H1 (cell line): ENCODE measurements around the gene SLC25A17. TPM values are rescaled to one million over a fixed set of nuclear protein-coding genes. Genes with fewer than 3 reads are reported as not detected.

Experiments
- CTCF ChIA-PET: fragments of 300-600 bp; sonication (Branson Sonifier 250); formaldehyde crosslinking; loops from one replicate; lab custom pipeline; 2021; ENCODE audit not compliant: partially characterized antibody; lab: Charles Lee
- POLR2A ChIA-PET: fragments of 300-600 bp; sonication (Branson Sonifier 250); formaldehyde crosslinking; loops from one replicate; lab custom pipeline; 2021; ENCODE audit warnings: inconsistent platforms; ENCODE audit not compliant: partially characterized antibody; lab: Charles Lee
- DNase-seq, 2 experiments: peaks; one replicate each; pipeline versions ENCODE4 v3.0.0 to v3.0.0-alpha.2; 2010 to 2022; ENCODE audit warnings: low spot score in 2 of 2, low read depth in 1 of 2, mixed read lengths in 1 of 2
- FAIRE-seq: peaks from 2 replicates; lab custom pipeline; 2011; peaks lifted over from hg19 to GRCh38; lab: Jason Lieb, UNC
- H2AFZ ChIP-seq: 2 replicates; pipeline ENCODE4 v1.8.1; 2012; ENCODE audit warnings: low read length, inconsistent platforms
- H2AK5ac ChIP-seq: 2 replicates; pipeline ENCODE4 v1.6.1; 2013; ENCODE audit warnings: low read depth, low read length
- H2BK120ac ChIP-seq: replicated peaks from 2 replicates; pipeline ENCODE3; 2013; ENCODE audit warnings: low read depth, low read length, inconsistent platforms
- H2BK12ac ChIP-seq: 2 replicates; pipeline ENCODE4 v1.6.1; 2013; ENCODE audit warnings: low read depth, low read length
- H2BK15ac ChIP-seq: 2 replicates; pipeline ENCODE4 v1.6.1; 2013; ENCODE audit warnings: low read length
- H2BK20ac ChIP-seq: 2 replicates; pipeline ENCODE4 v1.6.1; 2013; ENCODE audit warnings: low read length
- H2BK5ac ChIP-seq: 2 replicates; pipeline ENCODE4 v1.6.1; 2013; ENCODE audit warnings: low read depth, low read length
- H3K14ac ChIP-seq: 2 replicates; pipeline ENCODE4 v1.6.1; 2013; ENCODE audit warnings: inconsistent platforms; ENCODE audit not compliant: insufficient read length
- H3K18ac ChIP-seq: 2 replicates; pipeline ENCODE4 v1.6.1; 2013; ENCODE audit warnings: low read length; ENCODE audit errors: extremely low read depth
- H3K23ac ChIP-seq: 2 replicates; pipeline ENCODE4 v1.6.1; 2013; ENCODE audit warnings: inconsistent platforms; ENCODE audit not compliant: insufficient read length
- H3K23me2 ChIP-seq: 2 replicates; pipeline ENCODE4 v1.6.1; 2013; ENCODE audit warnings: low read depth, low read length
- H3K27ac ChIP-seq: 2 replicates; pipeline ENCODE4 v1.6.1; 2011; ENCODE audit warnings: low read depth, low read length, inconsistent platforms
- H3K27me3 ChIP-seq, 4 experiments: replicated peaks in 1 of 4; 1 replicate in 1 of 4; 2 replicates in 3 of 4; pipeline versions ENCODE4 v1.6.1 to v1.8.1; 2011 to 2013; ENCODE audit warnings: low read length in 3 of 4, mild to moderate bottlenecking in 3 of 4, inconsistent platforms in 2 of 4, mixed read lengths in 2 of 4, moderate library complexity in 1 of 4; ENCODE audit not compliant: control insufficient read depth in 3 of 4, insufficient read depth in 3 of 4; ENCODE audit errors: extremely low read depth in 1 of 4
- H3K36me3 ChIP-seq, 4 experiments: 2 replicates each; pipeline versions ENCODE4 v1.6.1 to v1.8.1; 2011 to 2013; ENCODE audit warnings: mild to moderate bottlenecking in 4 of 4, low read length in 3 of 4, moderate library complexity in 2 of 4, control low read depth in 1 of 4, inconsistent platforms in 1 of 4; ENCODE audit not compliant: insufficient read depth in 4 of 4, control insufficient read depth in 2 of 4
- H3K4ac ChIP-seq: replicated peaks from 2 replicates; pipeline ENCODE3; 2013; ENCODE audit warnings: low read length, low read depth, mixed read lengths, inconsistent platforms; ENCODE audit not compliant: insufficient read length
- H3K4me1 ChIP-seq, 4 experiments: replicated peaks in 1 of 4; 1 replicate in 1 of 4; 2 replicates in 3 of 4; pipeline versions ENCODE4 v1.6.1 to v1.8.1; 2011 to 2013; ENCODE audit warnings: low read length in 3 of 4, inconsistent platforms in 2 of 4, mixed read lengths in 1 of 4; ENCODE audit not compliant: insufficient read depth in 4 of 4, control insufficient read depth in 3 of 4
- H3K4me2 ChIP-seq, 2 experiments: 2 replicates each; pipeline versions ENCODE4 v1.6.1 to v1.8.1; 2011 to 2013; ENCODE audit warnings: low read depth in 2 of 2, low read length in 2 of 2, control low read depth in 1 of 2, inconsistent platforms in 1 of 2, mild to moderate bottlenecking in 1 of 2; ENCODE audit not compliant: insufficient read depth in 1 of 2
- H3K4me3 ChIP-seq, 4 experiments: fragments of 200-600, 300-600 bp in 1 of 4; sonication (generic), shearing (Covaris generic), sonication (Bioruptor Twin) in 1 of 4; 2 replicates each; pipeline versions ENCODE4 v1.5.1 to v1.8.1; 2011 to 2016; ENCODE audit warnings: low read length in 4 of 4, low read depth in 3 of 4, control low read depth in 2 of 4, inconsistent platforms in 2 of 4, mild to moderate bottlenecking in 2 of 4, mixed read lengths in 1 of 4, moderate library complexity in 1 of 4; ENCODE audit not compliant: insufficient read depth in 2 of 4; ENCODE audit errors: extremely low read depth in 1 of 4
- H3K56ac ChIP-seq: replicated peaks from 2 replicates; pipeline ENCODE3; 2013; ENCODE audit warnings: low read depth, mild to moderate bottlenecking, mixed read lengths, low read length, inconsistent platforms; ENCODE audit not compliant: insufficient read length
- H3K79me1 ChIP-seq: 2 replicates; pipeline ENCODE4 v1.6.1; 2013; ENCODE audit warnings: low read depth, low read length, control low read depth
- H3K79me2 ChIP-seq, 2 experiments: 2 replicates each; pipeline versions ENCODE4 v1.6.1 to v1.8.1; 2012 to 2013; ENCODE audit warnings: low read length in 2 of 2, mild to moderate bottlenecking in 2 of 2, inconsistent platforms in 1 of 2; ENCODE audit not compliant: insufficient read depth in 2 of 2, control insufficient read depth in 1 of 2
- H3K9ac ChIP-seq, 4 experiments: replicated peaks in 1 of 4; 1 replicate in 1 of 4; 2 replicates in 3 of 4; pipeline versions ENCODE4 v1.6.1 to v1.8.1; 2011 to 2013; ENCODE audit warnings: low read depth in 3 of 4, low read length in 3 of 4, control low read depth in 2 of 4, mild to moderate bottlenecking in 2 of 4, moderate library complexity in 2 of 4, inconsistent platforms in 1 of 4; ENCODE audit errors: extremely low read depth in 1 of 4
- H3K9me3 ChIP-seq, 2 experiments: 2 replicates each; pipeline versions ENCODE4 v1.6.1 to v1.8.1; 2012 to 2013; ENCODE audit warnings: mild to moderate bottlenecking in 2 of 2, moderate library complexity in 2 of 2, control low read depth in 1 of 2, inconsistent platforms in 1 of 2, low read depth in 1 of 2, low read length in 1 of 2, mixed read lengths in 1 of 2; ENCODE audit not compliant: insufficient read depth in 2 of 2
- H4K20me1 ChIP-seq, 2 experiments: replicated peaks in 1 of 2; 2 replicates each; pipeline versions ENCODE3 to v1.8.1; 2011 to 2013; ENCODE audit warnings: inconsistent platforms in 2 of 2, low read length in 2 of 2, mild to moderate bottlenecking in 1 of 2; ENCODE audit not compliant: insufficient read depth in 2 of 2, control insufficient read depth in 1 of 2
- H4K5ac ChIP-seq: 2 replicates; pipeline ENCODE4 v1.6.1; 2013; ENCODE audit warnings: low read length, low read depth, mixed read lengths, inconsistent platforms; ENCODE audit not compliant: insufficient read length
- H4K8ac ChIP-seq: 2 replicates; pipeline ENCODE4 v1.8.0; 2013; ENCODE audit warnings: mild to moderate bottlenecking, moderate library complexity, low read length, inconsistent platforms; ENCODE audit not compliant: insufficient read depth; ENCODE audit errors: extremely low read depth
- H4K91ac ChIP-seq: replicated peaks from 2 replicates; pipeline ENCODE3; 2013; ENCODE audit warnings: low read length, mixed read lengths, inconsistent platforms; ENCODE audit not compliant: insufficient read length
- ASH2L ChIP-seq: fragments of 200-600, 300-600 bp; sonication (generic); IDR thresholded peaks from one replicate; pipeline ENCODE4 v1.7.1; 2017; ENCODE audit warnings: low read length
- CBX5 ChIP-seq: fragments of 300-800, 300-1000 bp; sonication (generic); IDR thresholded peaks from 2 replicates; pipeline ENCODE4 v1.7.1; 2016; ENCODE audit warnings: antibody characterized with exemption, low read length, low read depth
- KDM4A ChIP-seq: IDR thresholded peaks from one replicate; pipeline ENCODE4 v1.7.1; 2012; ENCODE audit warnings: low read depth, mild to moderate bottlenecking, moderate library complexity, low read length, inconsistent platforms; ENCODE audit not compliant: severe bottlenecking
- POLR2A ChIP-seq, 2 experiments: IDR thresholded peaks; 1 replicate in 1 of 2; 2 replicates in 1 of 2; pipeline ENCODE4 v1.6.1; 2011; ENCODE audit warnings: low read depth in 2 of 2, low read length in 2 of 2, mild to moderate bottlenecking in 2 of 2; ENCODE audit errors: control extremely low read depth in 1 of 2
- RNF2 ChIP-seq: fragments of 200-900, 300-1000 bp; sonication (generic); IDR thresholded peaks from 2 replicates; pipeline ENCODE4 v1.7.1; 2016; ENCODE audit warnings: borderline replicate concordance, low read depth, mild to moderate bottlenecking, antibody characterized with exemption, low read length; ENCODE audit not compliant: poor library complexity, severe bottlenecking; ENCODE audit errors: missing control alignments
- SIRT6 ChIP-seq: IDR thresholded peaks from one replicate; pipeline ENCODE4 v1.7.1; 2012; ENCODE audit warnings: low read length, inconsistent platforms
- SP2 ChIP-seq: IDR thresholded peaks from 2 replicates; pipeline ENCODE4 v1.6.1; 2012; ENCODE audit warnings: mild to moderate bottlenecking, low read length, inconsistent platforms
- ZNF274 ChIP-seq: IDR thresholded peaks from 2 replicates; pipeline ENCODE4 v1.7.0; 2012; ENCODE audit warnings: low read length, borderline replicate concordance; ENCODE audit errors: extremely low read depth
- WGBS, 2 experiments: shearing (Covaris generic) in 1 of 2; methylation state at CpG; one replicate each; pipeline versions ENCODE4 v1.1.6 to v1.1.7; 2013 to 2015; ENCODE audit warnings: low lambda C conversion rate in 2 of 2, mixed read lengths in 2 of 2, inconsistent platforms in 1 of 2, low coverage in 1 of 2, missing lambda C conversion rate in 1 of 2; ENCODE audit not compliant: insufficient replicate concordance in 2 of 2, insufficient coverage in 1 of 2, insufficient read length in 1 of 2; ENCODE audit errors: extremely low coverage in 1 of 2, missing lambda C conversion rate in 1 of 2; 5-methylcytosine and 5-hydroxymethylcytosine counted together
- long read RNA-seq, 2 experiments: library from RNA in 1 of 2; library from capped mRNA in 1 of 2; stranded (forward); transcript quantifications; one replicate each; pipeline ENCODE4 v2.0.0, GENCODE V29; 2021; ENCODE audit warnings: inconsistent platforms in 1 of 2
- polyA minus RNA-seq, 3 experiments: library from RNA; depleted of rRNA, polyadenylated mRNA; stranded (reverse); fragments of >200 nt; gene quantifications; 1 replicate in 2 of 3; 2 replicates in 1 of 3; pipeline ENCODE4 v1.2.3, GENCODE V29; 2011
- polyA plus RNA-seq, 7 experiments: library from polyadenylated mRNA; depleted of rRNA in 3 of 7; stranded (reverse) in 5 of 7; unstranded in 2 of 7; fragments of >200 nt in 5 of 7; fragments of 200-250 nt in 2 of 7; gene quantifications; 1 replicate in 5 of 7; 2 replicates in 1 of 7; 4 replicates in 1 of 7; pipeline versions ENCODE4 v1.2.1 to v1.2.3, GENCODE V29; 2011 to 2013; ENCODE audit warnings: missing spikeins in 2 of 7, mixed read lengths in 2 of 7
- total RNA-seq: library from RNA; stranded (reverse); fragmentation: NEBNext Ultra II Directional; extraction: Animal tissue kit (Norgen Biotek cat#: 25700); gene quantifications from 2 replicates; pipeline ENCODE4 v1.2.1, GENCODE V29; 2021

The SLC25A17 gene
- 40.2 and 40.4 TPM in 2 replicates for total RNA-seq
- 11.4 and 17.9 TPM in 2 replicates for polyA plus RNA-seq (2011; rRNA removed)
- 18.4 TPM for polyA plus RNA-seq (2011; cell fraction: cytosol; rRNA removed)
- 8.7 TPM for polyA plus RNA-seq (2011; cell fraction: nucleus; rRNA removed)
- 29.6 to 36.7 TPM (median 31.7 TPM) in 4 replicates for polyA plus RNA-seq (2012, experiment 1 of 2)
- 10.5 TPM for polyA plus RNA-seq (2012, experiment 2 of 2)
- polyA plus RNA-seq (2013, experiment 1 of 2): 22.2 TPM
- polyA plus RNA-seq (2013, experiment 2 of 2): 24.5 TPM
- 26.9 and 31.3 TPM in 2 replicates for polyA minus RNA-seq (2011; rRNA and poly(A)+ RNA removed)
- polyA minus RNA-seq (2011; cell fraction: cytosol; rRNA and poly(A)+ RNA removed): 11.8 TPM
- polyA minus RNA-seq (2011; cell fraction: nucleus; rRNA and poly(A)+ RNA removed): 8.9 TPM
- long read RNA-seq, experiment 1, transcript SLC25A17-210 (9 exons, 2,262 nt): major isoform, 29 of 57 reads
- long read RNA-seq, experiment 1, partial matches to known transcripts: 5 of 57 reads
- long read RNA-seq, experiment 1, other reads (novel, unspliced or antisense): 20 of 57 reads
- long read RNA-seq, experiment 2, transcript SLC25A17-210 (9 exons, 2,262 nt): major isoform, 51 of 64 reads
- long read RNA-seq, experiment 2, partial matches to known transcripts: 1 of 64 reads
- long read RNA-seq, experiment 2, other reads (novel, unspliced or antisense): 8 of 64 reads

- H2BK5ac ChIP-seq: peak within 1 kb of the TSS; percentile 73
- H4K91ac ChIP-seq: peak within 1 kb of the TSS; percentile 70
- H3K4me1 ChIP-seq: peaks cover 0 to 1% (median 0%) of the 10 kb centered on the region in 4 experiments; a peak in 3 of 7 replicates
- DNase-seq (peak; percentile 69 to 89), FAIRE-seq (no peak)
- peak within 1 kb of the TSS; percentile 58 to 72 (median 64) for H3K9ac ChIP-seq
- no peak within 1 kb of the TSS for H2BK15ac ChIP-seq
- H3K4me3 ChIP-seq: peak within 1 kb of the TSS; percentile 72 to 98 (median 94)
- H3K23ac ChIP-seq: no peak within 1 kb of the TSS
- no peaks in the 10 kb centered on the region for H4K20me1 ChIP-seq
- no peak within 1 kb of the TSS for H2BK20ac ChIP-seq
- peak within 1 kb of the TSS; percentile 71 to 77 for H3K4me2 ChIP-seq
- CTCF ChIA-PET: interaction anchor here (0.6 to 1.1 kb wide), 3 partner anchors 10 to 105 kb away, joined by 3 read pairs; no protein-coding TSS in a partner anchor
- peak within 1 kb of the TSS; percentile 82; the same call in 1 of the 2 replicates for H3K18ac ChIP-seq
- peaks cover 9% of the 10 kb centered on the region for H3K79me1 ChIP-seq
- peak within 1 kb of the TSS; percentile 75 for H2AFZ ChIP-seq
- H2BK120ac ChIP-seq: no peak within 1 kb of the TSS
- POLR2A ChIA-PET: interaction anchor here (1.0 to 2.8 kb wide), 5 partner anchors 9 to 135 kb away, joined by 3 to 9 read pairs (median 4); partner anchors contain the start of genes ST13 and XPNPEP3
- peak within 1 kb of the TSS; percentile 59 for H3K56ac ChIP-seq
- peak within 1 kb of the TSS; percentile 63 for H3K27ac ChIP-seq
- peak within 1 kb of the TSS; percentile 92 for H3K4ac ChIP-seq
- no peaks in the 10 kb centered on the region for H3K9me3 ChIP-seq
- H4K5ac ChIP-seq: peak within 1 kb of the TSS; percentile 65
- peak within 1 kb of the TSS; percentile 81 for H4K8ac ChIP-seq
- no peak within 1 kb of the TSS for H3K14ac ChIP-seq
- peaks cover 2% of the 10 kb centered on the region; the same call in 1 of the 2 replicates for H3K23me2 ChIP-seq
- H3K79me2 ChIP-seq: peaks cover 5 to 41% of the 10 kb centered on the region in 2 experiments; a peak in 3 of 4 replicates
- 2% methylated on average over 40 of the region's 61 CpGs; no CpG with 5 or more reads in 1 of the 2 experiments for WGBS, 2 experiments
- no peak within 1 kb of the TSS for H2AK5ac ChIP-seq
- 0 out of 2 replicates have a peak within 1 kb of the TSS, but pooled peaks have one; percentile 12 for H2BK12ac ChIP-seq
- H3K36me3 ChIP-seq: peaks cover 0 to 17% (median 8%) of the 10 kb centered on the region in 4 experiments; a peak in 3 of 8 replicates
- no peaks in the 10 kb centered on the region for H3K27me3 ChIP-seq
- TF ChIP-seq SP2: no peak
- TF ChIP-seq SIRT6: no peak
- peak in 1 of 2 experiments; percentile 64; a peak in 1 of 3 replicates for TF ChIP-seq POLR2A (IDR thresholded peaks at IDR 0.05; ENCODE audit: control extremely low read depth in 1 of 2, low read depth in 2 of 2, low read length in 2 of 2)
- no peak for TF ChIP-seq RNF2
- TF ChIP-seq ZNF274: no peak
- TF ChIP-seq CBX5: no peak
- TF ChIP-seq KDM4A: peak; percentile 90
- peak; percentile 76 for TF ChIP-seq ASH2L
These were observed at the start of gene SLC25A17 for GRCh38 chr22:40818747-40819598. Gene SLC25A17, minus strand, starts transcription at chr22:40819346. Its CDS starts 98 bp downstream, at chr22:40819248.
